ENCODE measurements around the gene TUBB2B. TPM values are rescaled to one million over a fixed set of nuclear protein-coding genes. Genes with fewer than 3 reads are reported as not detected.

The TUBB2B gene
- total and polyA plus RNA-seq, 2 donors (not counting 1 experiment from before 2014, with no cell fraction given) = 14.7 TPM; not detected in 1

- Histone ChIP-seq H3K4me1 (ENCODE audit: control insufficient read depth in 2 of 2, insufficient read depth in 2 of 2, low read length in 2 of 2) (peaks cover 20 to 34% of the 10 kb centered on the region in 2 donors), H3K9ac (ENCODE audit: low read length) (no peak overlapping the region), H3K27me3 (replicated peaks in 1 of 4; ENCODE audit: control extremely low read depth in 1 of 4, control insufficient read depth in 3 of 4, insufficient read depth in 4 of 4, low read length in 3 of 4) (no peaks in the 10 kb centered on the region), H3K27ac (ENCODE audit: low read length in 2 of 2) (no peak overlapping the region), H3K79me2 (ENCODE audit: control insufficient read depth, insufficient read depth, low read length) (peaks cover 62% of the 10 kb centered on the region), H3K36me3 (replicated peaks in 1 of 2; ENCODE audit: control extremely low read depth in 1 of 2, control insufficient read depth in 1 of 2, extremely low read depth in 1 of 2, insufficient read depth in 2 of 2, low read length in 1 of 2) (peaks cover 0 to 23% of the 10 kb centered on the region in 2 experiments), H4K20me1 (ENCODE audit: control insufficient read depth, insufficient read depth, low read length, poor library complexity, severe bottlenecking) (peaks cover 58% of the 10 kb centered on the region), H3K4me3 (ENCODE audit: control extremely low read depth in 1 of 5, extremely low read depth in 1 of 5, insufficient read depth in 1 of 5, low read depth in 2 of 5, low read length in 4 of 5) (no peak overlapping the region), H2AFZ (ENCODE audit: insufficient read depth, low read depth, low read length, poor library complexity, severe bottlenecking) (no peak overlapping the region), H3K9me3 (ENCODE audit: control extremely low read depth in 1 of 3, control insufficient read depth in 2 of 3, insufficient read depth in 1 of 3, low read length in 2 of 3) (no peaks in the 10 kb centered on the region), H3K4me2 (replicated peaks; ENCODE audit: low read depth, low read length, poor library complexity, severe bottlenecking) (peak overlapping the region; percentile 88)
- peaks cover 3% of the 10 kb centered on the region for H3K27me3 Mint-ChIP-seq
- H3K4me3 Mint-ChIP-seq = peak overlapping the region; percentile 97
- WGBS (ENCODE audit: insufficient coverage) = 88% methylated on average over 14 of the region's 14 CpGs
- no peaks in the 10 kb centered on the region for H3K9me3 Mint-ChIP-seq (ENCODE audit: insufficient read depth)
- TF ChIP-seq CTCF (IDR thresholded peaks at IDR 0.05) = no peak
- no peak for TF ChIP-seq EZH2 (IDR thresholded peaks at IDR 0.05; ENCODE audit: borderline replicate concordance, insufficient read depth, low read depth, low read length, poor library complexity, severe bottlenecking)
- H3K27ac Mint-ChIP-seq = no peak overlapping the region
- ChIA-PET POLR2A (interaction anchor here (0.6 kb wide), 1 partner anchor 9 kb away, joined by 4 read pairs; no protein-coding TSS in a partner anchor), CTCF (interaction anchor here (1.6 to 3.3 kb wide), 2 partner anchors 9 to 13 kb away, joined by 4 to 21 read pairs; no protein-coding TSS in a partner anchor)
- H3K4me1 Mint-ChIP-seq = peaks cover 35% of the 10 kb centered on the region
- DNase-seq (no peak), ATAC-seq (ENCODE audit: low read depth) (no peak)
- intact Hi-C loops (cut with micrococcal nuclease) = no loop called here
Observed at GRCh38 chr6:3260296-3260695, 32.8 kb upstream of the TUBB2B start.

GRCh38 chr6:3259491-3259958, 32.1 kb upstream of the TUBB2B start:
- H3K27ac ChIP-seq (ENCODE audit: low read length in 2 of 2) = peak overlapping the region in 1 of 2 donors; percentile 65
- peak overlapping the region; percentile 82 for H3K9ac ChIP-seq (ENCODE audit: low read length)
- ATAC-seq (ENCODE audit: low read depth) (peak; percentile 2), DNase-seq (peak; percentile 57)
- no peaks in the 10 kb centered on the region for H3K9me3 Mint-ChIP-seq (ENCODE audit: insufficient read depth)
- peak overlapping the region; percentile 93 for H2AFZ ChIP-seq (ENCODE audit: insufficient read depth, low read depth, low read length, poor library complexity, severe bottlenecking)
- H3K4me3 ChIP-seq (ENCODE audit: control extremely low read depth in 1 of 5, extremely low read depth in 1 of 5, insufficient read depth in 1 of 5, low read depth in 2 of 5, low read length in 4 of 5) = peak overlapping the region; percentile 65 to 86 (median 78)
- ChIA-PET CTCF (interaction anchor here (1.5 to 3.3 kb wide), 3 partner anchors 8 to 140 kb away, joined by 4 to 21 read pairs (median 5); no protein-coding TSS in a partner anchor), POLR2A (interaction anchor here (0.6 to 1.6 kb wide), 4 partner anchors 8 to 762 kb away, joined by 4 to 5 read pairs (median 4); a partner anchor contains a TSS)
- peaks cover 35% of the 10 kb centered on the region for H3K4me1 Mint-ChIP-seq
- peaks cover 20 to 34% of the 10 kb centered on the region in 2 donors for H3K4me1 ChIP-seq (ENCODE audit: control insufficient read depth in 2 of 2, insufficient read depth in 2 of 2, low read length in 2 of 2)
- H3K36me3 ChIP-seq (replicated peaks in 1 of 2; ENCODE audit: control extremely low read depth in 1 of 2, control insufficient read depth in 1 of 2, extremely low read depth in 1 of 2, insufficient read depth in 2 of 2, low read length in 1 of 2) = peaks cover 0 to 16% of the 10 kb centered on the region in 2 experiments
- H3K4me2 ChIP-seq (replicated peaks; ENCODE audit: low read depth, low read length, poor library complexity, severe bottlenecking) = peak overlapping the region; percentile 88
- H3K27me3 ChIP-seq (replicated peaks in 1 of 4; ENCODE audit: control extremely low read depth in 1 of 4, control insufficient read depth in 3 of 4, insufficient read depth in 4 of 4, low read length in 3 of 4) = no peaks in the 10 kb centered on the region
- peaks cover 3% of the 10 kb centered on the region for H3K27me3 Mint-ChIP-seq
- no peaks in the 10 kb centered on the region for H3K9me3 ChIP-seq (ENCODE audit: control extremely low read depth in 1 of 3, control insufficient read depth in 2 of 3, insufficient read depth in 1 of 3, low read length in 2 of 3)
- intact Hi-C loops (cut with micrococcal nuclease) = loop anchor here (1.0 to 10.0 kb wide), 7 partner anchors 97 to 1012 kb away; partner anchors contain the start of genes ECI2, GMDS and WRNIP1
- H3K27ac Mint-ChIP-seq = peak overlapping the region; percentile 91
- peak overlapping the region; percentile 97 for H3K4me3 Mint-ChIP-seq
- H4K20me1 ChIP-seq (ENCODE audit: control insufficient read depth, insufficient read depth, low read length, poor library complexity, severe bottlenecking) = peaks cover 51% of the 10 kb centered on the region
- no peak for TF ChIP-seq EZH2 (IDR thresholded peaks at IDR 0.05; ENCODE audit: borderline replicate concordance, insufficient read depth, low read depth, low read length, poor library complexity, severe bottlenecking)
- TF ChIP-seq CTCF (IDR thresholded peaks at IDR 0.05) = no peak
- H3K79me2 ChIP-seq (ENCODE audit: control insufficient read depth, insufficient read depth, low read length) = peaks cover 54% of the 10 kb centered on the region
- WGBS (ENCODE audit: insufficient coverage) = 1% methylated on average over 21 of the region's 21 CpGs
